NB4 (cell line): ENCODE results near the gene REEP3.

Source experiments
- POLR2A ChIP-seq: IDR thresholded peaks from 2 replicates; pipeline ENCODE4 v1.6.1; 2011; ENCODE audit warnings: mild to moderate bottlenecking; ENCODE audit not compliant: insufficient read length; ENCODE audit errors: extremely low read depth
- TF ChIP-seq, protein P1 (sequence below): IDR thresholded peaks from one replicate; pipeline ENCODE4 v1.5.1; 2012; ENCODE audit warnings: low read depth, low read length

DNA sequence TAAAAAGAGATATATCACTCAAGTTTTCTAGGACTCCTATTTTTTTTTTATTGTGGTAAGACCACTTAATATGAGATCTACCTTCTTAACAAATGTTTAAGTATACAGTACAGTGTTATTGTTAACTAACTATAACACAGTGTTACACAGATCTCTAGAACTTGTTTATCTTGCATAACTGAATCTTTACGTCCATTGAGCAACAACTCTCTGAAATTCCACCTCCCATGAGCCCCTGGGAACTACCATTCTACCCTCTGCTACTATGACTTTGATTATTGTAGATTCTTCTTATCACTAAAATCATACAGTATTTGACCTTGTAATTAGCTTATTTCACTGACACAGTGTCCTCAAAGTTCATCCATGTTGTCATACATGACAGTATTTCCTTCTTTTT lies 22.5 kb upstream of the REEP3 start:
- no peak for TF ChIP-seq POLR2A
- TF ChIP-seq, protein P1, sequence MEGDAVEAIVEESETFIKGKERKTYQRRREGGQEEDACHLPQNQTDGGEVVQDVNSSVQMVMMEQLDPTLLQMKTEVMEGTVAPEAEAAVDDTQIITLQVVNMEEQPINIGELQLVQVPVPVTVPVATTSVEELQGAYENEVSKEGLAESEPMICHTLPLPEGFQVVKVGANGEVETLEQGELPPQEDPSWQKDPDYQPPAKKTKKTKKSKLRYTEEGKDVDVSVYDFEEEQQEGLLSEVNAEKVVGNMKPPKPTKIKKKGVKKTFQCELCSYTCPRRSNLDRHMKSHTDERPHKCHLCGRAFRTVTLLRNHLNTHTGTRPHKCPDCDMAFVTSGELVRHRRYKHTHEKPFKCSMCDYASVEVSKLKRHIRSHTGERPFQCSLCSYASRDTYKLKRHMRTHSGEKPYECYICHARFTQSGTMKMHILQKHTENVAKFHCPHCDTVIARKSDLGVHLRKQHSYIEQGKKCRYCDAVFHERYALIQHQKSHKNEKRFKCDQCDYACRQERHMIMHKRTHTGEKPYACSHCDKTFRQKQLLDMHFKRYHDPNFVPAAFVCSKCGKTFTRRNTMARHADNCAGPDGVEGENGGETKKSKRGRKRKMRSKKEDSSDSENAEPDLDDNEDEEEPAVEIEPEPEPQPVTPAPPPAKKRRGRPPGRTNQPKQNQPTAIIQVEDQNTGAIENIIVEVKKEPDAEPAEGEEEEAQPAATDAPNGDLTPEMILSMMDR, result no peak
